Measurements from ENCODE around the gene PAX2.
A peak's percentile ranks its signal among the peaks of the same experiment; 100 is the strongest.

Gene PAX2

GRCh38 chr10:100825325-100825875 is 80.0 kb downstream of the PAX2 start:
- DNase-seq: no peak

DNA sequence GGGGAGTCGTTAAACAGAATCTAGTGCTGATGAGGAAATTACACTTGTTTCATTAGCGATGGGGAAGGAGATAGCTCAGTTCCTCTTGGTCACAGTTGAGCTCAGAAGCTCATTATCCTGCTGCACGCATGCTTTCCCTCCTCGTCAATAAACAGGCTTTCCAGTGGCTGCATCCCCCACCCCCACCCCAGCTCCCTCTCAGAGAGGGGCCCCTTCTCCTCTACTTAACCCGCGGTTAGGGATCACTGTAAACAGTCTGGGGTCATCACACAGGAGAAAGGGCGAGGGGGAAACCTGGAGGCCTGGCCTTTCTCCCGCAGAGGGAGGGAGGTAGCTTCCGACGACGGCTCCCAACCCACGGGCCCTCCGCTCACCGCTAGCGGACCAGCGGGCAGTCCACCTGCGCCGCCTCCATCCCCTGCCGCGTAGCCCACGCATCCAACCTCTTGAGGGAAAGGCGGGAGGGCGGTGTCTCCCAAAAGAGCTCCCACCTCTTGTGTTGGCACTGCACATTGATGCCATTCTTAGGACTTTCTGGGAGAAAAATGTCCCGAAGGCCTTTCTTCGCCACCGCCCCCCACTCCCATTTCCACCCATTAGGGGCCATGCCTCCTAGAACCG is 80.8 kb downstream of the PAX2 start:
- DNase-seq: no peak

DNA sequence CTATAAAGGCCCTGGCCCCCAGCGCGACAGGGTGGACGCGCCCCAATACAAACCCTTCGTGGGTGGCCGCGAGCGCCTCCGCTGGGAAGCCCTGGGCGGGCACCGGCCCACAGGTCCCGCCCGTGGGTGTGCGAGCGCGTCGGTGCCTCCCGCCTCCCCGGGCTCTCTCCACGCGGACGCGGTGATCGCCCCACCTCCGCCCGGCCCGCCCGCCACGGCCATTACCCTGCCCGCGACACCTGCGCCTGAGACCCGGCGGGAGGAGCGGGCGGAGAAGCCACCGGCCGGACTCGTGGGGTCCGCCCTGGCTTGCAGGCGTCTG is 81.2 kb downstream of the PAX2 start:
- DNase-seq: no peak

GRCh38 chr10:100826983-100827818 is 81.8 kb downstream of the PAX2 start:
- DNase-seq: peak; percentile 14 to 24

- DNase-seq: no peak
Observed at GRCh38 chr10:100827819-100828737, 82.7 kb downstream of the PAX2 start.

GRCh38 chr10:100828738-100829096 is 83.3 kb downstream of the PAX2 start:
- peak; percentile 23 to 26 for DNase-seq

- DNase-seq: no peak
Observed at GRCh38 chr10:100829097-100829870, 83.9 kb downstream of the PAX2 start.

DNA sequence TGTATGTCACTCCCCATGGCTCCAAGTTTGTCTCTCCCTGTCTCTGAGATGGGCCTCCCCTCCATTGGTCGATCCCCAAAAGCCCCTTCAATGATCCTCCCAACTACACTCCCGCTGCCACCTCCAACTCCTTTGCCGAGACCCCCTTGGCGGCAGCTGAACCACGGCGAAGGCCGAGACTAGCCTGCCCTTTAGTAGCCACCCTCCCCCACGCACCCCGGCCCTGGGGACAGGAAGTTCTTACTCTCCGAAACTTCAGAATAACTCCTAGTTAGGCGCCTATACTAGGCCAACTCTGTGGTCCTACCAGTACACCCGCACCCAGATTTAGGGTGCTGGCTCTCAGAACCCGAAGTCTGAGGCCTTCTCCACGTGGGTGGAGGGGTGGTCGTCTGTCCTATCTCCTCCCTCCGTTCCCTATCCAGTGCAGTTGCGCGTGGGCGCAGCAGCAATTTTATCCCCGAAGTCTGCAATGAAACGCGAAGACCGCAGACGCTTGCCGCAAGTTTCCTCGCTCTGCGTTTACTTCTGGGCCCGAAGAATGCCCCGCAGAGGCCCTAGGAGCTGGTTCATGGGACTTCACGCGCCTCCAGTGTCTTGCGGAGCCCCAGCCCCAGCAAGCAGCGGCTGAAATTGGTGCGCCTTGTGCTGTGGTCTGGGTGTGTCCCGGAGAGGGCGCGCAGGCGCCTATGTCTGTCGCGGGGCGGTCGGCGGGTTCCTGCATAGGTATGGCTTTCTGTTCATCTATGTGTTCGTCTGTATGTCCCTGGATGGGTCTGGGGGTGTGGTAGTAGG is 84.7 kb downstream of the PAX2 start:
- no peak for DNase-seq

- no peak for DNase-seq
Observed at GRCh38 chr10:100830728-100831111, 85.3 kb downstream of the PAX2 start.

- no peak for DNase-seq
Observed at GRCh38 chr10:100831742-100832141, 86.4 kb downstream of the PAX2 start.

GRCh38 chr10:100835810-100836209 is 90.4 kb downstream of the PAX2 start:
- no peak for DNase-seq

- DNase-seq: no peak
Observed at GRCh38 chr10:100836891-100837290, 91.5 kb downstream of the PAX2 start.

GRCh38 chr10:100837300-100837699 is 91.9 kb downstream of the PAX2 start:
- DNase-seq: no peak

GRCh38 chr10:100838986-100839385 is 93.6 kb downstream of the PAX2 start:
- no peak for DNase-seq

DNA sequence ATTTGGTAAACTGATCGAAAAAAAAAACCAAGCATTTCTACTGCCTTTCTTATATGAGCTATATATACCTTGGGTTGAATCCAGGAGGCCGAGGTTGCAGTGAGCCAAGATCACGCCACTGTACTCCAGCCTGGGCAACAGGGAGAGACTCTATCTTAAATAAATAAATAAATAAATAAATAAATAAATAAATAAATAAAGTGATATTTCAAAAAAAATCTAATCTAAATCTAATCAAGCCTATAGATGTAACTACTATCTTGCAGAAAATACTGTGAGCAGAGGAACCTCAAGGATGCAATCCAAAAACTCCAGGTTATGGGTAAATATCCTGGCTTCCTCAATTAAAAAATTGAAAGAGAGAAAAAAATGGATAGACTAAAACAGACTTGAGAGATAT is 96.1 kb downstream of the PAX2 start:
- DNase-seq: no peak

DNA sequence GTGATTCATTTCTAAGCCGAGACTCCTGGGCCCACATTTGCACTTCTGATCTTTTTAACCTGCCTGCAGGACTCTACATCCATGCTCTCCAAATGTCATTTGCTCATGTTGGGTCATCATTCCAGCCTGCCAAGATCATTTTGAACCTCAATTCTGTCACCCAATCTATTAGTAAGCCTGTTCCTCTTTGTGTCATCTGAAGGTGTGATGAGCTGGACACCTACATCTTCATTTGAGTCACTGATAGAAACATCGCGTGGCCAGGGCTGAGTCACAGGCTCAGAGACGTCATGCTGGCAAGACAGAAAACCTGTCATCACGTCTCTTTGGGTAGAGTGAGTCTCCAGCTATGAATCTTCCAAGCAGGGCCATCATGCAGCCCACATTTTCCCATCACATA is 102.1 kb downstream of the PAX2 start:
- DNase-seq: peak in 1 of 2 donors; percentile 14

- DNase-seq: no peak
Observed at GRCh38 chr10:100848770-100849169, 103.4 kb downstream of the PAX2 start.

DNA sequence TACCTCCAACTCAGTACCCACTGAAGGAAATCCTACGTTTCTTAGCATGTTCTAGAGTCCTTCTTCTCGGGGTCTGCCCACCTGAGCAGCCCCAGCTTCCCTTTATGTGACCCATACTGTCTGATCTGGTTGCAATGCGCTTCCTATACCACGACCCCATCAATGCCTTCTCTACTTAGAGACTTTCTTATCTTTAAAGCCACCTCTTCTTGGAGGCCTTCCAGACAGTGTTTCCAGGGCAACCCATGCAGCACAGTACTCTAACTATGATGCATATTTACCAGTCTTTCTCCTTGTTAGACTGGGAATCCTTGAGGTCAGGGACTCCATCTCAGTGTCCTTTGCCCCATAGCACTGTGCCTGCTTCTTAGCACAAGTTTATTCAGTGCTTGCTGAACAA is 112.9 kb downstream of the PAX2 start:
- no peak for DNase-seq

GRCh38 chr10:100858747-100859483 is 113.5 kb downstream of the PAX2 start:
- no peak for DNase-seq

GRCh38 chr10:100859484-100859763 is 114.0 kb downstream of the PAX2 start:
- DNase-seq: no peak

- DNase-seq: no peak
Observed at GRCh38 chr10:100863433-100863832, 118.1 kb downstream of the PAX2 start.

All from activated CD4-positive, alpha-beta T cell treated with anti-CD3 and anti-CD28 coated beads for 4 hours (primary cell).